HG03354 (cell line): ENCODE data around the gene GATAD2B.
A peak's percentile ranks its signal among the peaks of the same experiment; 100 is the strongest.

Experiments used
- ATAC-seq: cut with Tn5 transposase; IDR thresholded peaks from one replicate; pipeline ENCODE4 v1.9.1; 2021; ENCODE audit warnings: mild to moderate bottlenecking; ENCODE audit not compliant: unreplicated experiment, poor library complexity, severe bottlenecking

The GATAD2B gene

DNA sequence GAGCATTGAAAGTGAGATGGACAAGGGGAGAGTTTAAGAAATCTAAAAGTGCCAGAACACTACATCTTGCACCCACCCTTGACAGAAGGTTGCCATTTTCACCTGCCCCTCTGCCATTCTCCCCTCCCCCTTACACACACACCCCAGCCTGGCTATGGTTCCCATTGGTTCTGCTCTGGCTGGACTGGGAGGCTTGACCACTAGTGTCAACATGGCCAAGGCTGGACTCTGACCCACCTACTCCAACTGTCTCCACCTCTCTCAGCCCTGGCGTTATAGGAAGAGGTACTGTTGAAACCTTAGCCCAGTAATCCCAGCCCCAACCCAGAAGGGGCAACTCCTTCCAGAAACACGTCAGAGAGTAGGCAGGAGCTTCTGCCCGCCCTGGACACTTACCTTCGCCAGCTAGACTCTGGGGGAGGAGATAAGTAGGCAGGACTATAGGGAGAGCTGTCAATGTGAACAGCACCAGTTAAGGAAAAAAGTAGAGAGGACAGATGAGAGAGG is 31.1 kb upstream of the GATAD2B start:
- ATAC-seq = no peak

DNA sequence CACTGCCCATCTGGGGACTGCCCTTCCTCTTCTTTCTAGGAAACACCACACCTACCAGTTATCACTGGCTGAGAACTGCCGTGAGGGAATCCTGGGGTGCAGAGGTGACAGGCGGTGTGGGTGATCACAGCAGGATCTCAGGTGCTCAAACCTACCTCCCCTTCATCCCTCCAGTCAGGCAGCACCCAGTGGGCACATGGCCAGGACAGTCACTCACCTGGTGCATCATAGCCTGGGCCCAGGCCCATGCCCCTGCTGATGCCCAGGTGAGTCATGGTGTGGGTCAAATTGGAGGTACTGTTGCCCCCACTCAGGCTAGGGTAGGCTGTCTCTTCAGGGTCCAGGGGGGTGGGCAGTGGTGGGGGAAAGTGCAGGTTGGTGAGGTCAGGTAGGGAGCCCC is 29.0 kb upstream of the GATAD2B start:
- ATAC-seq = no peak

DNA sequence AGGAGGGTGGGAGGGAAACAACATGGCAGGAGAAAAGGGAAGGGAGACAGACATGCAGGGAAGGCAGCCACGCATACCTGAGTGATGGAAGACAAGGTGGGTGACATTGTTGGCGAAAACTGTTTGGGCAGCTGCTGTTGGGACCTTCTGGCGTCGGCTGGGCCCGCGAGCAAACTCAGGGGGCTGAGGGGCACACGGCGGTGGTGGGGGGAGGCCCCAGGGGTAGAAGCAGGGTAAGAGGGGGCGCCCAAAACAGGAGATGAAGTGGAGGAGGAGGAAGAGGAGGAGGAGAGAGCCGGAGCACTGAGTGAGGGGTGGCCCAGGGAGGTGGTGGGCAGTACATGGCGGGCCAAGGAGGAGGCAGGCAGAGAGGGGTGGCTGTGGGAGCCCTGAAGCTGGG is 28.4 kb upstream of the GATAD2B start:
- ATAC-seq = no peak

DNA sequence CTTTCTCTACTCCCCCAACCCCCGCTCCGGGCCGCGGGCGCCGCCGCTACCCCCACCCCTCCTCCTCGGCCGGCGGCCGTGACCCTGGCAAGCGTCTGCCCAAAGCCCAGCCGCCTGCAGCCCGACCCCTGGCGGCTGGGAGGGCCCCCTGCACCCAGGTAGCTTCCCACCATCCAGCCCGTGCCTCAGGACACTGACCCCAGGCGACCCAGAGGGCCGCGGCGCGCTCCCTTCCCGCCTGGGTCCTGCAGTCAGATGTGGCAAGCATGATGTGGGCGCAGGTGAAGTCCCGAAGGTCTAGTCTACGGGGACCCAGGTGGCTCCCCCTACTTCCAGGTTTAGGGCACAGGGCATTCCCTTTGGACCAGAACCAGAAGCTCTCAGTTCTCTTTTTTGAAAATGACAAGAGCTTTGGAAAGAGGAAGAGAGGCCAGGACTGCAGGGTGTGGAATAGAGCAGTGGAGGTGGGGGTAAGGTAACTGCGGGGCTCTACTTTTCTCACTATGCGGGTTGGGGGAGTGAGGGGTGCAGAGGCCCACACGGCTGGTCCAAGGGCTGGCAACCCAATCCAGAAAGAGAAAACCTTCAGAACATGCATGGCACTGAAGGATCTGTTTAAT is 24.0 kb upstream of the GATAD2B start, which contains the start of gene DENND4B:
TSS of gene DENND4B (minus strand) at position 97 of the 620 bp plus-strand sequence. CDS start 2,344 bp downstream, outside the sequence.
- peak; percentile 68 for ATAC-seq

DNA sequence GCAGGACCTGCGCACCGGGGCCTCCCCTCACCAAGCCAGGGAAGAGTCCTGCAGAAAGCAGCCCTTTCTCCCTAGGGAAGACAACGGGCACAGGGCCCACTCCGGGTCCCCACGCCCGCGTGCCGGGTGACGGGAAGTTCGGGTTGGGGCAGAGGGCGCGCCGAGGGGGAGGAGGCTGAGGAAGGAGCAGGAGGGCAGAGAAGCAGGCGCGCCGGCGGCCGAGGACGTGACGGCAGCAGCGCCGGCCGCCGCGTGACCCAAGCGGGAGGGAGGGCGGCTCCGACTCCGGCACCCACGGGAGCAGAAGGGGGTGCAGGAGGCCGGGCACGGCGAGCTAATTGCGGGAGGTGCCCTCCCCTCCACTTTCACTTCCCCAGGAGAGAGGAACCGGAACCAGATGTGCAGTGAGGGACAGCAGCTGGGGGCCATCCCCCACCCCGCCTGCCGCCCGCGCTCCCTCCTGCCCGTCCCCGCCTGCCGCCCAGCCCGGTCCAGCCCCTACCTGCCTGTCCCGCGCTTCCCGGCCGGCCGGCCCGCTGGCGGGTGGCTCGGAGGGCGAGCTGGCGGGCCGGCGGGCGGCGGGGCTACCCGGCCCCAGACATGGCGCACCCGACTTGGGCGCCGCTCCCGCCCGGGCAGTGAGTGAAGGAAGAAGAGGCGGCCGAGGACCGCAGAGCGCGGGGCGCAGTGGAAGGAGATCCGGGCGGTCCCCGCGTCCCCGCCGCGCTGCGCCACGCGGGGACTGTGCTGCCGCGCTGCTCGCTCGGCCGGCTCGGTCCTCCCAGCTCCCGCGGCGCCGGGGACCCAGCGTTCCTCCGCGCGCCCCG is 23.2 kb upstream of the GATAD2B start:
- peak; percentile 76 for ATAC-seq

DNA sequence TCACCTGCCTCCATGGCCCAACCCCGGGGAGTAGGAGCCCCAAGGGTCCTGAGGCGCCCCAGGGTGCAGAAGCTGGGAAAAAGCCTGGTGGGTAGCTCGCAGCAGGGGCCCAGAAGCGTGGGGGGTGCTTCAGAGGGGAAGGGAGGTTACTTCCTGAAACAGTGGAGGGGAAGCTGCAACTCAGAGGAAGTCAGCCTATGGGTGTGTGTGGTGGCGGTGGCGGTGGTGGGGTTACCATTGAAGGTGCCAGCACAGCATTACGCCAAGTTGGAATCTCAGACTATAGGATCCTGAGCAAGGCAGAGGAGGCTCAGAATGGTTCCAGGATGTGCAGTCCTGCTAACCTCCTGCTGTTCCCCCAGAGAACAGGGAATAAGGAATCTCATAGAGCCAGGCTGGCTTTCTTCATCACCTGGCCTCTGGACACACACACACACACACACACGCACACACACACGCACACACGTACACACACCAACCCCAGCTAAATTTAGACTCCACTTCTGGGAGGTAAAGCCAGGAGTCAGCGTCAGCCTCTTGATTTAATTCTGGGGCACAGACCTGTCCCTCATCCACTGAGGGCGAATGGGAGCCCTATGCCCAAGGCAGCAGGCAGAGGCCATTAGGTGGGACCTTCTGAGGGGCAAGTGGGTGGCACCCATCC is 22.5 kb upstream of the GATAD2B start:
- no peak for ATAC-seq

DNA sequence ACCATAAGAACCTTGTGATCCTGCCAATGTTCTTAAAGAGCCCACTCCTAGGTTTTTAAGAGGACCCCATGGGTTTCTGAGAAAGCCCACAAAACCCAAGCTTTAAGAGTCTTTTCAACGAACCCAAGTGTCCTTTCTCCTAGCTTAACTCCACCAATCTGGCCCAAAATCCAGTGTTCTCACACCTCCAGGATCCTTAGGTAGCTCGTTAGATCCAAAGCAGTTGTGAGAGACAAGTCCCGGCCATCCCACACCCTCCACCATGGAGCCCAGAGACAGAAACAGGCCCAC is 22.0 kb upstream of the GATAD2B start:
- ATAC-seq = no peak

DNA sequence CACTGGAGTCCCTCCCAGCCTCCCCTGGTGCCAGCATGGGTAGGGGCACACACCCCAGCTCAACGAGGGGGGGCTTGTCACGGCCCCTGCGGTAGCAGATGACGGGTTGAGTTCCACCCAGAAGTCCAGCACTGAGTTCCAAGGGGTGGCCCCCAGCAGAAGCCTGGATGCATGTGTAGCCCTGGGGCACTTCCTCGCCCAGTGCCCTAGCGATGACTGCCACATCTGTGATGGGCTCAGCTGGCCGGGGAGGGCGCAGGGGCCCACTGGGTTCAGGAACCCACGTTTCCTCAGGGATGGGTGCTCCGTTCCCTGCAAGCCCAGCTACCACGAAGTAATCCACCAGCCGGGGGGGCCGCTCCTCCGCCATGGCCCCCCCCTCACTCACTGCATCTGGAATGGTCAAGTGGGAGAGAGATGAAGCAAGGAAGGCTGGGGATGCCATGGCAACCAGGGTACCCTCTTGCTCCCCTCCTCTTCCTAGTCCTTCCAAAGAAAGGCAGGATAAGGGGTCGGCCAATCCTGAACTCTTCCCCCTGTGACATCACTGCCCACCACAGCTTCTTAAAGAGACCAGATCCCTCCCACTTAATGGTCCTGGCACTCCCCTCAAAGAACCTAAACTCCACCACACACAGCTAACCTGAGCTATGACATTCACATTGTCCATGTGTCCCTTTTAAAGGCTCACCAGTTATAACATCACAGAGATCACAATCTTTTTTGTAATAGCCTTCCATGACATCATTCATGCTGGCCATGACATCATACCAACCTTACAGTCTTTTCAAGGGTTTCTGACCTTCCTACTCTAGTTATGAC is 21.4 kb upstream of the GATAD2B start:
- no peak for ATAC-seq

DNA sequence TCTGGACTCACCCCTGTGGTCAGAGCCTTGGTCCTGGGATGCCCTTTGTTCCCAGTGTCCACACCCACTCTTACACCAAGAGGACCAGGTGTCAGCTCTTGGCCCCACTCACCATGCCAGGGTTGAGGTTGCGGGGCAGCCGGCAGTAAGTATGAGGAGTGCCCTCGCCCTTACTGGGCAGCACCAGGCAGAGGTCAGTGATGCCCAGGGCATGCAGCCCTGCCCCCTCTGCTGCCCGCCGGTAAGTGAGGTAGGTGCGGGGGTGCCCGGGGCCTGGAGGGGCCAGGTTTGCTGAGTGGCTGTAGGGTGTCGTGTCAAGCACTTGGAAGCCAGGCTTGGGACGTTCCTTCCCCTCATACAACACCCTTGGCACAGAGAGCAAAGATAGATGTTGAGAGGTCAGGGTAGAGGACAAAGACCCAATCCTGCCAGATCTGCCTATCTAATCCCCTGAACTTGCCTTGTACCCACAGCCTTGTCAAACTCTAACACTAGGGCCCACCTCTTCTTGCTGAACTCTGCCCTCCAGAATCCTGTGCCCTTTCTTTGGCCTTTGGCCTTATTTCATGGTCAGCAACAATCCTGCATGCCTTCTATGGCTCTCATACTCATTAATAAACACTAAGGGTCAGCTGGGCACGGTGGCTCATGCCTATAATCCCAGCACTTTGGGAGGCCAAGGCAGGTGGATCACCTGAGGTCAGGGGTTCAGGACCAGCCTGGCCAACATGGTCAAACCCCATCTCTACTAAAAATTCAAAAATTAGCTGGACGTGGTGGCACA is 20.2 kb upstream of the GATAD2B start:
- ATAC-seq = no peak

DNA sequence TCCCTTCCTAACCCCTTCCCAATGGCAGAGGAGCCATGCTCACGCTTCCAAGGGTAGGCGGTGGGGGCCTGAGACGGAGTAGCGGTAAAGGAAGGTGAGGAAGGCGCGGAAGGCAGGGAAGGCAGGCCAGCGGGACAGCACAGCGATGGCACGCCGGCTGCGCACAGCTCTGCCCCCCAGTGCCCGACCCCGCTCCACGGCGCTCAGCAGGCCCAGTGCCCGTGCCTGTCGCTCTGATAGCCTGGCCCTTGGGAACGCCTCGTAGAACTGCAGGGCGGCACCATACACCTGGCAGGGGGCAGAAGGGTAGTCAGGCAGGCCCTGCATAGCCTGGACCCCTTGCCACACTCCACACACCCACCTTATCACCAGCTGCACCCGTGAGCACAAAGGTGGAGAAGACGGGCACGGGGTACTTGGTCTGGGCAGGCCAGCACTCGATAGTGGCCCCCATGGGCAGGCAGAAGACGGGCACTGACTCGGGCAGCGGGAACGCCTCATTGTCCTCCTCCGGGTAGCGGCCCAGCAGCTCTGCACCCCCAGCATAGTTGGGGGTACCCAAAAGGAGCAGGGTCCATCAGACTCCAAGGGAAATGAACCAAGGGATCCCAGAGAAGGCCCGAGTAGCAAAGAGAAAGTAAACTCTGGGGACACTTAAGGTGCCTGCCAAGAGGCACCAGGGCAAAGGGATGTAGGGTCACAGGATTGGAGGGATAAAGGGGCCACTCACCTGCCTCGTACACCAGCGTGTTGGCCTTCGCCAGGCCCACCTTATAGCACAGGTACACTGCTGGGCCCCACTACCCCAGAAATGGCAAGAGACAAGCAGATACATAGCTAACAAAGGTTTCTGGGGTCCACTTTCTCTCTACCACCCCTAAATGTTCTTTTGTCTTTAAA is 19.3 kb upstream of the GATAD2B start:
- no peak for ATAC-seq

DNA sequence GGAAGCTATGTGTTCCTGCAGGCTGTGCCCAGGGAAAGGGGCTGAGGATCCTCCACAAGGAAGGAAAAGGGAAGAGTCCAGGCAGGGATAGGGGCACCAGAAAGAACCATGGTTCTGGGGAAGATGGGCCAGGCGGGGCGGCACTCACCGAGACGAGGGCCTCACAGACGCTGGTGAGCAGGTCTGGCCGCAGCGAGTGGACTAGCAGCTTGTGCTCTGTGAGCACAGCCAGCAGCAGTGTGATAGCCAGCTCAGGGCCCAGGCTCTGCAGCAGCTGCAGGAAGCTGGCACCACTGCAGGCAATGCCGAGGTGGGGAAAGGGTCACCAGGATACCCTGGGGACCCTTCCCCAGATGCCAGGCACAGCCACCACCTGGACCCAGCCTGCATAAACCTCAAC is 18.0 kb upstream of the GATAD2B start:
- ATAC-seq = no peak

DNA sequence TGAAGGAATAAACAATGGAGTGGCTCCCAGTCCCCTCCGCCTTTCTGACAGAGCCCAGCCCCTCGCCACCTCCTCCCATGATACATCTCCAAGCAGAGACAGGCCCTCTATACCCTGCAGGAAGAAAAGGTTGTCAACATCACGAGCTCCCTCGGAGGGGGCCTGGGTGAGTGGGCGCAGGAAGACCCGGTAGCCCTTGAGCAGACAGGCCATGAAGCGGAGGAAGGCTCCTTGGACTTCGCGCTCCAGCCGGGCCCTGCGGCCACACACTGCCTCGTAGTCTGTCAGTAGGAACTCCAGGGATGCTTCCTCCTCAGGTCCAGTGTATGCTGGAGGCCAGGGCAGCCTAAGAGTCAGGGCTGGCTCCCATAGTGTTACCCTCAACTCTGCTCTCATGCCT is 16.7 kb upstream of the GATAD2B start:
- no peak for ATAC-seq

DNA sequence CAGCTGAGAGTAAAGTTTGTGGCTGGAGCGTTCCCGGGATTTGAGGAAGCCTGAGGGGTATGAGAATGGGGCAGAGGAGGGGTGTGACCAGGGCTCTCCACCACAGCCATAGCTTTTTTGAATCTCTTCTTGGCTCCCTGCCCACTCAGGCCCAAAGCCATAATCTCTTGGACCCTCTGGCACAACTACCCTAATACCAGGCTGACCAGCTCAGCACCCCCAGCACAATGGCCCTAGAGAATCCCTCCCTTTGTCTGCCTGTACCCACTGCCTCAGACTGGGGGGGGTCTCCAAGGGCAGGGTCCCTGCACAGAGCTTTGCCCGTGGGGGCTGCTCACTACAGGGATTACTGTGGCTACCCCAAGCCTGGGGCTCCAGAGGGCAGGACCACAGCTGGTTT is 16.2 kb upstream of the GATAD2B start:
- no peak for ATAC-seq

DNA sequence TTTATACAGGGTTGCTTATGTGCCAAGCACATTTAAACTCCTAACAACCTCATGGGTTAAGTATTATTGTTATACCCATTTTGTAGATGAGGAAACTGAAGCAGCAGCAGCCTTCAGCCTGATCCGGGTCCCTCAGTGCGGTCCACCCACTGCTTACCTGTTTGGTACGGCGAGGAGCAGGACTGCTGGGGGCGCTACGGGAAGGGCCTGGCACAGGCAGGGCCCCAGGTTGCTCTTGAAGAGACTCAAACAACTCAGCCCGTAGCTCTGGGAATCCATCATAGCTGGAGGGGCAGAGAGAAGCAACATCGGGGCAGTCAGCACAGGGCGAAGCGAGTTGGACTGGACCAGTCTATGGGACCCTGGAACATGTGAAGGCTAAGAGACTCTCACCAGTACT is 14.6 kb upstream of the GATAD2B start:
- no peak for ATAC-seq

DNA sequence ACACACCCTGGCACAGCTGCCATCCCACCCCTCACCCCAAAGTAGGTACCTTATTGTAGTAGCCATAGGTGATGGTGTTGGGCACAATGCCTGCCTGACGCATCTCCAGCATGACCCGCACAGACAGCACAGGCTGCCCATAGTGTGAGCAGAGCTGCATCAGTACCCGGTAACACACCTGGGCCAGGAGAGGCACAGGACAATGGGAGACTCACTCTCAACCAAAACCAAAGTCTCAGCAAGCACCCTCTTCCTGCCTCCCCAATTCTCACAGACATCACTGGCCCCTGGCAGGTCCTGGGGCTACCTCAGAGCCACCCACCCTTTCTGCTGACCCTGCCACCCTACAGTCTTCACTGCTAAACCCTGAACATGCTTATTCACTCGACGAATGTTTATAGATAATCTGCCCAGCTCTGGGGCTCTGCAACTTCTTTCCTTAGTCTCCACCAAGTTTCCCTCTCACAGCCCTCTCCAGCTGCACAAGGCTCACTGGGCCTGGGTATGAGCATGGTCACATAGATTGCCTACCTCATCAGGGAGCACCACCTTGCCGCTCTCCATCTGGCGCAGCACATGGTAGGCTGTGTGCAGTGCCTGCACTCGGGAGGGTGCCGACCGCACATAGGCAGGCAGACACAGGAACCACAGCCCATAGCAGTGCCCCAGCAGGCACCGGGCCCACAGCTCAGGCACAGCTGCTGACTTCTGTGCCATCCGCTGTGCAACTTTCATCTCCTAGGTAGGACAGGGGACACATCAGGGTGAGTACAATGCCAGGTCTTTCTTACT is 13.4 kb upstream of the GATAD2B start:
- ATAC-seq = no peak

DNA sequence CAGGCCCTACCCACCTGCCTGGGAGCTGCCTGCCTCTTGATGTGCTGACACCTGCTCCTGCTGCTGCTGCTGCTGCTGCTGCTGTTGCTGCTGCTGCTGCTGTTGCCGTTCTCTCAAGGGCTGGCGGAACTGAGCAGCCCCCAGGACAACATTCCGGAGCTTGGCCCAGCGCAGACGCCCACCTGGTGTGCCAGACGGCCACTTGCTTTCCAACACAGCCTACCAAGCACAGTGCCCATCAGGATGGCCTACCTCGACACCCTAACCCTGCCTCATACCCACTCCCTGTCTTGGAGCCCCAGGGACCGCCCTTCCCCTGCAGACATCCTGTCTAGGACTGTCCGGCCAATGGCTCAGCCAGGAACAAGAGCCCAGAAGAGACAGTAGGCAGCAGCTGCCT is 12.0 kb upstream of the GATAD2B start:
- ATAC-seq = no peak

DNA sequence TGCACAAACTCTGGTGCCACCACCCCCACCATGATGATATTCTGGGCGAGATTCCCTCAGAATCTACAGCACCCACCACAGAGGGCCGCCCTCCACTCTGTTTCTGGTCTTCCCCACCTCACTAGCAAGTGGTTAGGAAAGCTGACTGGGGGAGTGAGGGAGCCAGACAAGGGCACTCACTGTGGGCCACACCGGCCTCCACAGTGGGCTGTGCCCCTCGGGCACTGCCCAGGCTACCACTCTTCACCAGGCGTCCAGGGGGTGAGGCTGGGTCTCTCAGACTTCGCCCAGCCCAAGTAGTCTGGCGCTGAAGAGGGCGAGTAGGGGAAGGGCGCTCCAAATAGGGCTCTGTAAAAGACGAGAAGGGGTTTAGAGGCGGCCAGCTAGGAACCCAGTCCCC is 11.2 kb upstream of the GATAD2B start:
- ATAC-seq = no peak

DNA sequence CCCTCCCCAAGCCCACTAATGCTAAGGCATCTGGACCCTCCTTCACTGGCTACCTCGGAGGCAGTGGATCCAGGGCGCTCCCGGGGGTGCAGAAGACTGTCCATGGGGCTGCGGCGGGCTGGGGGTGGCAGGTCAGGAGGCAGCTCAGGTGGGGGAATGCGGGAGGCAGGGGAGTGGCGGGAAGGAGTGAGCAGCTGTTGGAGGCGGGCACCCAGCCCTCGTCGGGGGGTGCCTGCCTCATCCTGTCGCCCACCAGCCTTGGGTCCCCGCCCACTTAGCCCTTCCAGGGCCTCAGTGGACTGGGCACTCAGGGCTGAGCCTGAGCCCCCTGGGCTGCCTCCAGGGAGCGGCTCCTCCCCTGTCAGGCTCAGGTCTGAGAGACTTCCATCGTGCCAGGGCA is 10.7 kb upstream of the GATAD2B start:
- ATAC-seq = no peak
